Fibroblast of lung (primary cell): ENCODE results near the gene KIF15. TPM values are rescaled to one million over a fixed set of nuclear protein-coding genes. Genes with fewer than 3 reads are reported as not detected.

Experiments used
- DNase-seq, 2 donors: peaks; one replicate each; pipeline versions ENCODE4 v3.0.0 to v3.0.0-alpha.2; 2010; ENCODE audit warnings: low read depth in 2 of 2
- H2AFZ ChIP-seq: 2 replicates; pipeline ENCODE4 v1.5.1; 2012; ENCODE audit warnings: low read length, control low read depth, inconsistent platforms
- H3K27ac ChIP-seq: 2 replicates; pipeline ENCODE4 v1.5.1; 2011; ENCODE audit warnings: low read length, control low read depth; ENCODE audit not compliant: insufficient read depth
- H3K27me3 ChIP-seq: 2 replicates; pipeline ENCODE4 v1.5.1; 2011; ENCODE audit warnings: mild to moderate bottlenecking, low read length; ENCODE audit not compliant: control insufficient read depth, insufficient read depth
- H3K36me3 ChIP-seq: 2 replicates; pipeline ENCODE4 v1.5.1; 2011; ENCODE audit warnings: low read length; ENCODE audit not compliant: control insufficient read depth, insufficient read depth
- H3K4me1 ChIP-seq: 2 replicates; pipeline ENCODE4 v1.5.1; 2011; ENCODE audit warnings: low read length; ENCODE audit not compliant: control insufficient read depth, insufficient read depth; ENCODE audit errors: extremely low read depth
- H3K4me2 ChIP-seq: 2 replicates; pipeline ENCODE4 v1.5.1; 2011; ENCODE audit warnings: low read length, control low read depth; ENCODE audit not compliant: insufficient read depth; ENCODE audit errors: extremely low read depth
- H3K4me3 ChIP-seq, 4 experiments: fragments of 200-600 bp in 1 of 4; sonication (generic) in 1 of 4; replicated peaks in 1 of 4; 2 replicates each; pipeline ENCODE4 v1.5.1; 2011 to 2016; ENCODE audit warnings: low read length in 4 of 4, low read depth in 3 of 4, mild to moderate bottlenecking in 3 of 4, control low read depth in 2 of 4, inconsistent platforms in 1 of 4, mixed read lengths in 1 of 4; ENCODE audit not compliant: insufficient read depth in 1 of 4; ENCODE audit errors: control extremely low read depth in 1 of 4
- H3K79me2 ChIP-seq: 2 replicates; pipeline ENCODE4 v1.5.1; 2012; ENCODE audit warnings: mild to moderate bottlenecking, low read length, inconsistent platforms; ENCODE audit not compliant: control insufficient read depth, insufficient read depth
- H3K9ac ChIP-seq: 2 replicates; pipeline ENCODE4 v1.5.1; 2011; ENCODE audit warnings: mild to moderate bottlenecking, low read length, control low read depth; ENCODE audit not compliant: insufficient read depth
- H3K9me3 ChIP-seq: 2 replicates; pipeline ENCODE4 v1.5.1; 2012; ENCODE audit warnings: low read depth, low read length; ENCODE audit not compliant: control insufficient read depth, insufficient read depth
- H4K20me1 ChIP-seq: 2 replicates; pipeline ENCODE4 v1.5.1; 2011; ENCODE audit warnings: low read length; ENCODE audit not compliant: control insufficient read depth, insufficient read depth; ENCODE audit errors: extremely low read depth
- EZH2 ChIP-seq: IDR thresholded peaks from 2 replicates; pipeline ENCODE4 v1.5.1; 2012; ENCODE audit warnings: low read length, control low read depth, mild to moderate bottlenecking; ENCODE audit errors: missing control alignments
- polyA plus RNA-seq, 2 donors: library from polyadenylated mRNA; depleted of rRNA in 1 of 2; stranded (reverse) in 1 of 2; unstranded in 1 of 2; fragments of >200 nt; gene quantifications; 2 replicates each; pipeline ENCODE4 v1.2.1, GENCODE V29; 2011 to 2012; ENCODE audit warnings: missing spikeins in 1 of 2
- total RNA-seq: library from RNA; depleted of rRNA; stranded (reverse); fragments of >200 nt; gene quantifications from 2 replicates; pipeline ENCODE4 v1.2.1, GENCODE V29; 2014
- TF ChIP-seq, protein P1 (sequence below), 2 donors: IDR thresholded peaks in 1 of 2; conservative IDR thresholded peaks in 1 of 2; 1 replicate in 1 of 2; 2 replicates in 1 of 2; pipeline ENCODE4 v1.5.1; 2011 to 2012; ENCODE audit warnings: low read length in 2 of 2, control low read depth in 1 of 2, inconsistent platforms in 1 of 2, low read depth in 1 of 2, mild to moderate bottlenecking in 1 of 2

KIF15 gene
- total and polyA plus RNA-seq, 2 donors (not counting 1 experiment from before 2014, with no cell fraction given) = 3.1 to 3.8 TPM

DNA sequence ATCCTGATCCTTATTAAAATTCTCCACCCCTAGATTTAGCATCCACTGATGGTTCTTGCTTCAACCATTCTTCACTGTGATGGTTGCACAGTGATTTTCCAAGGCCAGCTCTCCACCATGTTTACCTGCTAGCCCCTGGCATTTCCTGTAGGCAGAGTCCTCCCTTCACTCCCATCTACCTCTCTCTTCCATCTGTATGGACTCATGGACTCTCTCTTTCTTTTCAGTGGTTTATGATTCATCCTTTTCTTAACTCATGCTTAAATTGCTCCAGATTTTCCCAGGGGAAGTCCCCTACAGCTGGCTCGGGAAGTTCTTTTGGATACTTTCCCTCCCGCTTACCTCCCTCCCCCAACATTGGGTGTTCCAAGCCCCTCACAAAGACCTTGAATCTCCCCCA is 131.5 kb downstream of the KIF15 start:
- Histone ChIP-seq H3K79me2 (no peaks in the 10 kb centered on the region), H3K4me3 (no peak overlapping the region), H3K36me3 (no peaks in the 10 kb centered on the region), H4K20me1 (no peaks in the 10 kb centered on the region), H3K4me2 (peak overlapping the region; percentile 40), H3K27ac (no peak overlapping the region), H3K9ac (no peak overlapping the region), H3K4me1 (peaks cover 12% of the 10 kb centered on the region), H3K27me3 (no peaks in the 10 kb centered on the region), H3K9me3 (no peaks in the 10 kb centered on the region), H2AFZ (no peak overlapping the region)
- peak; percentile 67 to 82 for DNase-seq
- TF ChIP-seq, protein P1, sequence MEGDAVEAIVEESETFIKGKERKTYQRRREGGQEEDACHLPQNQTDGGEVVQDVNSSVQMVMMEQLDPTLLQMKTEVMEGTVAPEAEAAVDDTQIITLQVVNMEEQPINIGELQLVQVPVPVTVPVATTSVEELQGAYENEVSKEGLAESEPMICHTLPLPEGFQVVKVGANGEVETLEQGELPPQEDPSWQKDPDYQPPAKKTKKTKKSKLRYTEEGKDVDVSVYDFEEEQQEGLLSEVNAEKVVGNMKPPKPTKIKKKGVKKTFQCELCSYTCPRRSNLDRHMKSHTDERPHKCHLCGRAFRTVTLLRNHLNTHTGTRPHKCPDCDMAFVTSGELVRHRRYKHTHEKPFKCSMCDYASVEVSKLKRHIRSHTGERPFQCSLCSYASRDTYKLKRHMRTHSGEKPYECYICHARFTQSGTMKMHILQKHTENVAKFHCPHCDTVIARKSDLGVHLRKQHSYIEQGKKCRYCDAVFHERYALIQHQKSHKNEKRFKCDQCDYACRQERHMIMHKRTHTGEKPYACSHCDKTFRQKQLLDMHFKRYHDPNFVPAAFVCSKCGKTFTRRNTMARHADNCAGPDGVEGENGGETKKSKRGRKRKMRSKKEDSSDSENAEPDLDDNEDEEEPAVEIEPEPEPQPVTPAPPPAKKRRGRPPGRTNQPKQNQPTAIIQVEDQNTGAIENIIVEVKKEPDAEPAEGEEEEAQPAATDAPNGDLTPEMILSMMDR (conservative IDR thresholded peaks at IDR 0.05 in 1 of 2, IDR thresholded peaks at IDR 0.05 in 1 of 2; ENCODE audit: low read depth in 1 of 2, low read length in 2 of 2) = no peak

DNA sequence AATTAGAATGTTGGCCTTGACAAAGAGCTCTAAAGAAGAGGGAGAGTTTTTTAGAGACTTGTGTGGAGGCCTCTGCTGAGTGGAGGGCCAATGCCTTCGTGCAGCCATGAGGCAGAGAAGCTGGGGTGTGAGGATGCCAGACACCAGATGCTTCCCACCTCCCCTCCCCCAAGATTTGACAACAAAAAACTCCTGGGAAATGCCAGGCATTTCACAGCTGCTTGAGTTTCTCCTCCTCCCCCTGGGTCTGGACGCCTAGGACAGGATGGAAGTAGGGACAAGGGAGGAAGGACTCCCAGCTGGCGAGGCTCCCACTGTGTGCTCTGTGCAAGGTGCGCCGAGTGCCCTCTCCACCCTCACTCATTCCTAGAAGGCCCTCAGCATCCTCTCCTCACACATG is 132.9 kb downstream of the KIF15 start:
- peak in 1 of 2 donors; percentile 33 for DNase-seq
- H4K20me1 ChIP-seq = no peaks in the 10 kb centered on the region
- no peak overlapping the region for H2AFZ ChIP-seq
- peaks cover 12% of the 10 kb centered on the region for H3K4me1 ChIP-seq
- no peaks in the 10 kb centered on the region for H3K36me3 ChIP-seq
- no peaks in the 10 kb centered on the region for H3K79me2 ChIP-seq
- no peak overlapping the region for H3K9ac ChIP-seq
- no peak overlapping the region for H3K27ac ChIP-seq
- no peaks in the 10 kb centered on the region for H3K9me3 ChIP-seq
- no peak overlapping the region for H3K4me2 ChIP-seq
- H3K4me3 ChIP-seq = no peak overlapping the region
- no peak for TF ChIP-seq EZH2
- TF ChIP-seq, protein P1 (conservative IDR thresholded peaks at IDR 0.05 in 1 of 2, IDR thresholded peaks at IDR 0.05 in 1 of 2; ENCODE audit: low read depth in 1 of 2, low read length in 2 of 2) = no peak
- no peaks in the 10 kb centered on the region for H3K27me3 ChIP-seq

DNA sequence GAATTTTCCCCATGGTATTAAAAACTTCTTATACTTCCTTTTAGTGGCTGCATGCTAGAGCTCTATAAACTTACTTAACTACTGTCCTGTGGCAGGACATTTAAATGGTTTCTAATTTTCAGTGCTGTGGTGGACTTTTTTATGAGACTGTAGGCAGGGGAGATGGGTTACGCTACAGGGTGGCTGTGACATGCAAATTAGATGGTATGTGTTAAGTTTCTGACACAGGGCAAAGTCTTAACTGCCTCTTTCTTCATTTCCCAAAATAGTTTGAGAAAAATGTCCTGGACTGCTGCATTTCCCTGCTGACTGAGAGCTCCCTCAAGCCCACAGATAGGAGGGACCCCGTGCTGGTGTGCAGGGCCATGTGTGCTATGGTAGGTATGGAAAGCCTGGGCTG is 134.8 kb downstream of the KIF15 start:
- Histone ChIP-seq H3K27ac (no peak overlapping the region), H3K9ac (no peak overlapping the region), H3K27me3 (peaks cover 2% of the 10 kb centered on the region), H2AFZ (no peak overlapping the region), H3K4me2 (no peak overlapping the region), H3K36me3 (no peaks in the 10 kb centered on the region), H3K9me3 (no peaks in the 10 kb centered on the region), H4K20me1 (no peaks in the 10 kb centered on the region), H3K79me2 (no peaks in the 10 kb centered on the region), H3K4me1 (peaks cover 12% of the 10 kb centered on the region), H3K4me3 (no peak overlapping the region)
- TF ChIP-seq, protein P1 (conservative IDR thresholded peaks at IDR 0.05 in 1 of 2, IDR thresholded peaks at IDR 0.05 in 1 of 2; ENCODE audit: low read depth in 1 of 2, low read length in 2 of 2) = no peak
- no peak for TF ChIP-seq EZH2
- DNase-seq = no peak
